ENCODE results near the gene MZB1.

DNA sequence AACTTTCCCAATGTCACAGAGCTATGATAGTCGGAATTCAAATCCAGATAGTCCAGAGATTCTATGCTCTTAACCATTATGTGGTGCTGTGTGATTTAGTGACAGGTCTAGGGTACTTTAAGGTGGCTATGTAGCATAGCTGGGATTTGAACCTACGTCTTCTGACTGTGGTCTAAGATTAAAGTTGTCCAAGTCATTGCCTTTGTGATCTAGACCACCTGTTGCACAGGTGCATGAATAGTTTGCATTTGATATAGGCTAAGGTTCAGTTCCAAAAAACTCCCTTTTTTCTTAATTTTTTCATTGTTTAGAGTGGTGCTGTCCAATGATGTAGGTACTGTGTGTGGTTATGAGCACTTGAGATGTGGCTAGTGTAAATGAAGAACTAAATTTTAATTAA is 45.5 kb downstream of the MZB1 start:
- no peak for TF ChIP-seq RAD21 (conservative IDR thresholded peaks at IDR 0.05)
- TF ChIP-seq, protein P1, sequence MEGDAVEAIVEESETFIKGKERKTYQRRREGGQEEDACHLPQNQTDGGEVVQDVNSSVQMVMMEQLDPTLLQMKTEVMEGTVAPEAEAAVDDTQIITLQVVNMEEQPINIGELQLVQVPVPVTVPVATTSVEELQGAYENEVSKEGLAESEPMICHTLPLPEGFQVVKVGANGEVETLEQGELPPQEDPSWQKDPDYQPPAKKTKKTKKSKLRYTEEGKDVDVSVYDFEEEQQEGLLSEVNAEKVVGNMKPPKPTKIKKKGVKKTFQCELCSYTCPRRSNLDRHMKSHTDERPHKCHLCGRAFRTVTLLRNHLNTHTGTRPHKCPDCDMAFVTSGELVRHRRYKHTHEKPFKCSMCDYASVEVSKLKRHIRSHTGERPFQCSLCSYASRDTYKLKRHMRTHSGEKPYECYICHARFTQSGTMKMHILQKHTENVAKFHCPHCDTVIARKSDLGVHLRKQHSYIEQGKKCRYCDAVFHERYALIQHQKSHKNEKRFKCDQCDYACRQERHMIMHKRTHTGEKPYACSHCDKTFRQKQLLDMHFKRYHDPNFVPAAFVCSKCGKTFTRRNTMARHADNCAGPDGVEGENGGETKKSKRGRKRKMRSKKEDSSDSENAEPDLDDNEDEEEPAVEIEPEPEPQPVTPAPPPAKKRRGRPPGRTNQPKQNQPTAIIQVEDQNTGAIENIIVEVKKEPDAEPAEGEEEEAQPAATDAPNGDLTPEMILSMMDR (IDR thresholded peaks at IDR 0.05; ENCODE audit: poor library complexity, severe bottlenecking): no peak
- no peak for TF ChIP-seq POLR2AphosphoS5 (IDR thresholded peaks at IDR 0.05)

All from neural cell (in vitro differentiated cells).